H1 (cell line): Measurements from ENCODE around the gene USP20.

ENCODE experiments used
- EZH2 ChIP-seq: fragments of 200-600 bp; sonication (generic); IDR thresholded peaks from 2 replicates; pipeline ENCODE4 v1.7.1; 2012; ENCODE audit warnings: low read depth, mild to moderate bottlenecking, moderate library complexity, low read length, inconsistent platforms; ENCODE audit not compliant: severe bottlenecking
- FOSL1 ChIP-seq: IDR thresholded peaks from 2 replicates; pipeline ENCODE4 v1.6.1; 2011; ENCODE audit warnings: mild to moderate bottlenecking, low read depth, low read length, moderate library complexity; ENCODE audit not compliant: insufficient read depth
- POLR2A ChIP-seq, 2 experiments: IDR thresholded peaks; 1 replicate in 1 of 2; 2 replicates in 1 of 2; pipeline ENCODE4 v1.6.1; 2011; ENCODE audit warnings: low read depth in 2 of 2, low read length in 2 of 2, mild to moderate bottlenecking in 2 of 2; ENCODE audit errors: control extremely low read depth in 1 of 2

- TF ChIP-seq EZH2 (no peak), POLR2A (IDR thresholded peaks at IDR 0.05; ENCODE audit: control extremely low read depth in 1 of 2, low read depth in 2 of 2, low read length in 2 of 2) (no peak), FOSL1 (no peak)
Observed at GRCh38 chr9:129899620-129900019, 64.4 kb downstream of the USP20 start.
